SK-MEL-5 (cell line): ENCODE data around the gene EXOC4. TPM values are rescaled to one million over a fixed set of nuclear protein-coding genes. Genes with fewer than 3 reads are reported as not detected.
"Not testable (repeated sequence)": the region's sequence is repeated elsewhere in the genome, so short reads cannot be mapped to it uniquely, and the experiment has no call there.

Source experiments
- DNase-seq: peaks from one replicate; pipeline ENCODE4 v3.0.0-alpha.2; 2016; ENCODE audit warnings: low read depth, low spot score
- in situ Hi-C: cut with HindIII; loops from 2 replicates; pipeline ENCODE4 v1.10.0; 2016; ENCODE audit warnings: low sequenced_read_pairs, high pct_unique_total_duplicates, low pct_unique_long_range_greater_than_20kb
- total RNA-seq: library from RNA; depleted of rRNA; stranded (reverse); fragments of >200 nt; shearing (Covaris generic); gene quantifications from 2 replicates; pipeline ENCODE4 v1.2.3, GENCODE V29; 2014

Gene EXOC4
- total RNA-seq, 1 experiment from 2014 or later: 70.3 TPM

DNA sequence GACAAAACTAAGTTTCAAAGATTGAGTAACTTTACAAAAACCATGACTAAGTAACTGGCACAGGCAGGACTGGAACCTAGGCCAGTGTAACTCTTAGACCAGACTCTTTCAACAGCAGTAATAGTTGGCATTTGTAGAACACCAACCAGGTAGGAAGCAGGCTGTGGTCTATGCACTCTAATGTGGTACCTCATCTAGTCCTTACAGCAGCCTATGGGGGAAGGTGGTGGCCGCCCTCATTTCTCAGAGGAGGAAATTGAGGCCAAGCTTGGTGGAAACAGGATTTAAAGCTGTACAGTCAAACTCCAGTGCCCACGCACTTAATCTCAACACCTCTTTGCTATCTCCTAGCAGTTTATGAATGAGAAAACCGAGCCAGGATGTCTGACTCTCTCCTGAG, 708.8 kb downstream of the EXOC4 start:
- in situ Hi-C loops: no loop called here
- DNase-seq: no peak

DNA sequence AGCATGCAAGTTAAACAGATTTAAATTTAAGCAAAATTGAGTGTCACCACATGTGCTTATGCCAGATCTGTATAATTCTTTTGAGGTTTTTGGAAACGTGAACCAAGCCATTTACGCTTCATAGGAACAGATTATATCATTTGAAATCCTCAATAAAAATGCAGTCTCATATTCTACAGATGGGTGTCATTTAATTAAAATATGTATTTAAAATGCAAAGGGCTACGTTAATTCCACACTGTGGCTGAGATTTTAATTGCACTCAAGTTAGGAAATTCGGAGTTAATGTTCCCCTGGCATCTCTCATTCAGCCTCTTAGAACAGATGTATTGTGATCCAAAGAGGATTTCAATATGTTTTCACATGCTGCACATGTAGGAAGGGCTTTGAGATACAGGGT, 709.8 kb downstream of the EXOC4 start:
- no peak for DNase-seq
- in situ Hi-C loops: no loop called here

DNA sequence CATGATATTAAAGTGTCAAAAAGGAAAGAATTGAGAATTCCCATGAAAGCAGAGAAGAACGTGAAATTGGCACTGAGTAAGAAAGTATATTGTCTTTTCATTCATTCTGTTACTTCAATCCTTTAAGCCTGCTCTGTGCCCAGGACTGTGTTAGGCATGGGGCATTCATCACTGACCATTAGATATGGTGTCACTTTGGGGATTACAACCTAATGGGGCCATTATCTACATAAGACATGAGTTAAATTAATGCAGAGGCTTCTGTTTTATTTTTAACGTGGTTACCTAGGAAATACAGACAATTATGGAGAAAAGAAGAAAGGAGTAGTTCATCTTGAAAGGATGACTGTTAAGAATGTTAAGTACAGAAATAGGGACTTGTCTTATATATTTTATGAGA, 710.8 kb downstream of the EXOC4 start:
- no peak for DNase-seq
- in situ Hi-C loops: no loop called here

- in situ Hi-C loops: no loop called here
- no peak for DNase-seq
Observed at GRCh38 chr7:133971625-133972024, 718.7 kb downstream of the EXOC4 start.

- in situ Hi-C loops: no loop called here
- no peak for DNase-seq
Observed at GRCh38 chr7:133973710-133974109, 720.8 kb downstream of the EXOC4 start.

DNA sequence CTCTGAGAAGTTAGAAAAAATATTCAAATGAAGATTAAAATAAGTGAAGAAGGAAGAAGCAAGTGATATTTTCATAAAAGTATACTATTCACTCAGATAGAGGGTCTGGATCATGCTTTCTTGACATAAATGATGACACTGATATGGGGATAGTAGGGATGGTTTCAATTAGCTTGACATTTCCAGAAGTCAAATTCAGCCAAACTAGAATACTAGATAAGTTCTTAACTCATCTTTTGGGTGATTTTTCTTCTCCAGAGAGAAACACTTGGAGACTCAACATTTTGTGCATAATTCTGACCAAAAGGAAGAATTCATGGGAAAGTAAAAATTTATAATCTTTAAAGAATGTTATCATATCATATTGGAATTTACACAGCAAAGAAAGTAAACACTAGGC, 722.3 kb downstream of the EXOC4 start:
- in situ Hi-C loops: no loop called here
- DNase-seq: no peak

- DNase-seq: no peak
- in situ Hi-C loops: no loop called here
Observed at GRCh38 chr7:133976140-133976539, 723.3 kb downstream of the EXOC4 start.

DNA sequence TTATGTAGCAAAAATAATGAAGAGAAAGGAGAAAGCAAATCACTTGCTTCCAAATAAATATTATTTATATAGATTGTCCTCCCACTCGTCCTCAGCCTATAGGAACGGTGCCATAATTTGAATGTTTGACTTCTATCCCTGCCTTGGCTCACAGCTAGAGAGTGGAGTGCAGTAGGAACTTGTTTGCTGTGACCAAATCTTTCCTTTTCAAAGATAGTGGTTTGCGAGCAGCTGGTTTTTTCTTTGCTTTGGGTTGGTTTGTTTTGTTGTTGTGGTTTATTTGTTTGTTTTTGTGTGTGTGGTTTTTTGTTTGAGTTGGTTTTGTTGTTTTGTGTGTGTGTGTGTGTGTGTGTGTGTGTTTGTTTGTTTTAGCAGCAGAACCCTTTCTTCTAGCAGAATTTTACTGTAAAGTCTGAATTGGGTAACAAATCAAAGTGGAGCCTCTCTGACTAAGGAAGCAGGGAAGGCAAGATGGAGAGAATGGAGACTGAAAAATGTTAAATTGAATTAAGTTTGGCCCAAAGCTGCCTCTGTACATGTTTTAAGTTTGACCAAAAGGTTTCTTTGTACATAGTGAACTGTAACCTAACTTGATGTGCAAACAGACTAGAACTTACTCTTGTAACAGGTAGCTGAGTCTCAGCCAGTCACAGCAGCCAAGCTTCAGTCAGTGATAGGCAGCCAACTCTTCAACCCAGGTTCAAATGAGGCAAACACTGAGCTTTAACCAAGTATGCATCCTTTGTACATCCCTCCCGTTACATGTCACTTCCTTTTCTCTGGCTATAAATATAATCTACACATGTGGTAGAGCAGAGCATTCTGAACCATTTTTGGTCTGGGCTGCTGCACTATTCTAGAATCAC, 724.8 kb downstream of the EXOC4 start:
- no peak for DNase-seq
- in situ Hi-C loops: no loop called here

GRCh38 chr7:133978502-133979295, 725.8 kb downstream of the EXOC4 start:
- in situ Hi-C loops: no loop called here

GRCh38 chr7:133980804-133981203, 727.9 kb downstream of the EXOC4 start:
- in situ Hi-C loops: no loop called here
- no peak for DNase-seq

More at GRCh38 chr7:133978502-133979295, 725.8 kb downstream of the EXOC4 start:
- no peak for DNase-seq

DNA sequence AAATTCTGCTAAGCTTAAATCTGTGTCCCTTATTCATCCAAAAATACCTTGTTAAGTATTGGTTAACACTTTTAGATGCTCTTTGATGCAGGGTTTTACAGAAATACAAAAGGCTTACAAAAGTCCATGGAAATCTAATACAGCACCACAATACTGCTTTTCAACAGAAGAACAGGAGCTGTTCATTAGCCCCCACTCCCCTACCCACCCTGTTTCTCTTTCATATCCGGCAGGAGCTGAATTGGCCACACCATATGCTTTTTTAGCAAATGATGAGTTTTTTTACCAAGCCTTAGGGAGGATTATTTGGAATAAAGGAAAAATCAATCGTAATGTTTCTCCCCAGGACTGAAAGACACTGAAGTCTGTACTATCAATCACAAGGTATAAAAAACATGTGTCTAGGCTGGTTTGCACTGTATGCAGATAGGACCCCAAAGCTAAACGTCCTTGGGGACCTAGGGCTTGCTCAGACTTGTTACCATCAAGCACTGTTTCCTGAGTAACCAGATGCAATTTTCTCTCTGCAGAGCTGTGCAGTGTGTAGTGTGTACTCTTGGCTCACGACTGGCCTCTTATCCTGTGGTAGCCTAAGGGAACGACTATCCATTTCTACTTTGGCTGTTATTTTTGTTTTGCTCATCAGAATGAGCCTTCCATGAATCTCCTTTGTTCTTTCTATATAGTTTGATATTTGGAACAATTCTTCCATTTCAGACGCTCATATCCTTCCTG, 731.0 kb downstream of the EXOC4 start:
- in situ Hi-C loops: no loop called here
- DNase-seq: peak; percentile 76

- in situ Hi-C loops: no loop called here
- DNase-seq: no peak
Observed at GRCh38 chr7:133985300-133985699, 732.4 kb downstream of the EXOC4 start.

- no peak for DNase-seq
- in situ Hi-C loops: no loop called here
Observed at GRCh38 chr7:133987582-133987981, 734.7 kb downstream of the EXOC4 start.

- DNase-seq: no peak
- in situ Hi-C loops: no loop called here
Observed at GRCh38 chr7:133993547-133993946, 740.7 kb downstream of the EXOC4 start.

DNA sequence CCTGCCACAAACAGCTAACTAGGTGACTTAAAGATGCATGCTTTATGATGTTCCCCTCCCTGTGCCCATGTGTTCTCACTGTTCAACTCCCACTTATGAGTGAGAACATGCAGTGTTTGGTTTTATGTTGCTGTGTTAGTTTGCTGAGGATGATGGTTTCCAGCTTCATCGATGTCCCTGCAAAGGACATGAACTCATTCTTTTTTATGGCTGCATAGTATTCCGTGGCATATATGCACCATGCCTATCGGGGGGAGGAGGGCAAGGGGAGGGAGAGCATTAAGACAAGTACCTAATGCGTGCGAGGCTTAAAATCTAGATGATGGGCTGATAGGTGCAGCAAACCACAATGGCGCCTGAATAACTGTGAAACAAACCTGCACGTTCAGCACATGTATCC, 741.2 kb downstream of the EXOC4 start:
- in situ Hi-C loops, DNase-seq: not testable (repeated sequence)

DNA sequence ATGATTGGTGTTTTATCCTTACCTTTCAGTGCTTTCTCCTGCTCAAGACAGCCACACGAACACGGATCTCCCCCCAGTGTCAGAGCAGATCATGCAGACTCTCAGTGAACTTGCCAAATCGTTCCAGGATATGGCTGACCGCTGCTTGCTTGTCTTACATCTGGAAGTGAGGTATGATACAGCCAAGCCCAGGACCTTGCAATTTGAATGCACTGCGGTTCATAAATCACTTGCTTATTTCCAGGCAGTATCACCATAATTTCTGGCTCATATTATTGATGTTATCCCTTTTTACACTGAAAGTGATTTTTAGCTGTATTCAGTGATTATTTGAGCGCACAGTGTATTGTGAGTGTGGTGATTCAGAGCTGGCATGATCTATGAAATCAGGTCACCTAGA, 744.6 kb downstream of the EXOC4 start:
- no peak for DNase-seq
- in situ Hi-C loops: no loop called here

DNA sequence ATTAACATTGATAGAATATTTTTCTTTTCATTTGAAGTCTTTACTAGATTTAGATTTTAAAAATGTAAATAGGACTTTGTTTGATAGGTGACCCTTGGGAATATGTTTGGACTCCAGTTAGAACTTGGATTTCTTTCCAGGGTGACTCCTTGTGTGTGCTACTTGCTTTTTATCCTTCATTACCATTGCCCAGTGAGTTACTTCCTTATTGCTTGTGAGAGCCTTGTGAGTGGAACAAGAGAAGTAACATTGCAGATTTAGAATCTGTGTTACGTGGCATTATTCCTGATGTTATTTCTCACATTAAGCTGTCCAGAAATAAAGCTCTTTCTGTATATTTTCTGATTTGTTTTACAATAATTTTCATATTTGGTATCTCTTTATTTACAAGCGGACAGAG, 746.3 kb downstream of the EXOC4 start:
- DNase-seq: no peak
- in situ Hi-C loops: no loop called here

GRCh38 chr7:134004829-134005505, 752.1 kb downstream of the EXOC4 start:
- no peak for DNase-seq
- in situ Hi-C loops: no loop called here
